ENCODE results near the gene CCDC170.

CCDC170 gene

DNA sequence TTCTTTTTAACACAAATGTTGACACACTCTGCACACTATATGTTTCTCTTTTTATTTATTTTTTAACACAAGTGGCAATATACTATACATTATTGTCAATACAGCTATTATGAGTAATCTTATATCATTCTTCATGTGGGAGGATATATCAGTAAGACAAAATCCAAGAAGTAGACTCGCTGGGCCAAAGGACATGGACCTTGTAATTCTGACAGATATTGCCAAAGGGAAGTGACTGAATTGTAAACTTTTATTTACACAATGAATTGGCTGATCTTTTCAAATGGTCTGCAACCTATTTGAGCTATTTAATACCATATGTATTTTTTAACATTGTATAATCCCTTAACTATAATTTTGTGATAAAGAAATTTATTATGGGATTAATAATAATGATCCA lies 56.0 kb downstream of the CCDC170 start:
- DNase-seq = no peak

DNA sequence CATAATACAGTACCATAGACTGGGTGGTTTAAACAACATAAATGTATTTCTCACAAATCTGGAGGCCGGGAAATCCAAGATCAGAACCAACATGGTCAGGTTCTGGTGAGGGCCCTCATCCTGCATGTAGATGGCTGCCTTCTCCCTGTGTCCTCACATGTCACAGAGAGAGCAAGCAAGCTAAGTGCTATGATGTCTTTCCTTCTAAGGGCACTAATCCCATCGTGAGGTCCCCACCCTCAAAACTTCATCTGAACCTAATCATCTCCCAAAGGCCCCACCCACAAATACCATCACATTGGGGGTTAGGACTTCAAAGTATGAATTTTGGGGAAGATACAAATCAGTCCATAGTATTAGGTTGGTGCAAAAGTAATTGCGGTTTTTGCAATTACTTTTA lies 56.8 kb downstream of the CCDC170 start:
- DNase-seq = no peak

DNA sequence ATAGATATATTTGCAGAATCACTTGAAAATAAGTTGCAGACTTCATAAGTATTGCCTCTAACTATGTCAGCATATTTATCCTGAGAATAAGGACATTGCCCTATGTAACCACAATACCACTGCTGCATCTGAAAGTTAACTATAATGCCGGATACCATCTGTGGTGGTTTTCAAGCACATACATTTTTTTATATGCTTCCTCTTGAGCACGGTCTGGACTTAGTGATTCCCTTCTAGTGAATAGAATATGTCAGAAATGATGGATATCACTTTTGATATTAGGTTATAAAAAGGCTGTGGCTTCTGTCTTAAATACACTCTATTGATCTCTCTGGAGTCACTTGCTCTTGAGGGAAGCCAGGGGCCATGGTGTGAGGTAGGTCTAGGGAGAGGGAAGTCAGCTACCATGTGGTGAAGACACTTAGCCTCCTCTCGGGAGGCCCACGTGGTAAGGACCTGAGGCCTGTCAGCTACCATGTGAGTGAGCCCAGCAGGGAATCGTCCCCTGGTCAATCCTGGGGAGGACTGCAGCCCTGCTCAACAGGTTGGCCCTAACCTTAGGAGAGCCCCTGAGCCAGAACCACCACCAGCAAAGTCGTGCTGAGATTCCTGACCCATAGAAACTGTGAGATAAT lies 57.5 kb downstream of the CCDC170 start:
- no peak for DNase-seq

DNA sequence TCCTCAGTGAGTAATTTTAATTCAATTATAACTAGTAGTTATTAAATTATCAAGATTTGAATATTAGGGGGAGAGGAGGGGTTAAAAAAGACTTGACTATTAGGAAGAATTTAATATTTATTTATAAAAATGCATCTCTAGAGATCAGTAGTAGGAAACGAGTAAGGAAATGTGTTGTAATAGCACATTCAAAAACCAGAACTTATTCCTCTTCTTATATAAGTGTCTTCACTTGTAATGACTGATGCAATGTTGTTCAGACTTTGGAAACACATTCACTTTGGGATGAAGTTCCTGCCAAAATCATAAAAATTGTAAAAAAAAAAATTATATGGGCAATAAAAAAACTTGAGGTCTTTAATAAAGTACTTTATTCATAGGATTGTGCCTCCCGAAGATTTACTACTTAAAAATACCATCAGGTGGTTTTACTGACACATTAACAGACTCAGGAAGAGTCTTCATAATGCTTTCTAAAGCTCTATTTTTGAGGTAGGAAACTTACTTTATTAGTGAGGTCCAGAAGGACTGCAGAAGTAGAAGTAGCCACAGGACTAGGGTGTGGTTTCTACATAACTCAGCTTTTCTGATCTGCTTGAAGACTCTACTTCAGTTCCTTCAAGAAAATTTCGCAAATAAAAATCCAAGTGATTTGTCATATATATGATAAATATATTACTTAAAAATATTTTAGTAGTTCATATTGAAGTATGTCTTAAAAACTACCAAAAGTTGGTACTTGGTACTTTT lies 59.8 kb downstream of the CCDC170 start:
- no peak for DNase-seq

DNA sequence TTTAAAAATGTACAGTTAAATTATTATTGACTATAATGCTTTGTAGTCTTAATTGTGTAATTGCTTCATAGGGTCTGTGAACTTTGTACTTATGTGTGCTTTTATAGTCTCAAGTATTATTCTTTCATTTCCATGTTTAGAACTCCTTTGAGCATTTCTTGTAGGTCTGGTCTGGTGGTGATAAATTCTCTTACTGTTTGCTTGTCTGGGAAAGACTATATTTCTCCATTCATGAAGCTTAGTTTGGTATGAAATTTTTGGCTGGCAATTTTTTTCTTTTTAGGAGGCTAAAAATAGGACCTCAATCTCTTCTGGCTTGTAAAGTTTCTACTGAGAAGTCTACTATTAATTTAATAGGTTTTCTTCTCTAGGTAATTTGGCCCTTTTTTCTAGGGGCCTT lies 67.4 kb downstream of the CCDC170 start:
- no peak for DNase-seq

DNA sequence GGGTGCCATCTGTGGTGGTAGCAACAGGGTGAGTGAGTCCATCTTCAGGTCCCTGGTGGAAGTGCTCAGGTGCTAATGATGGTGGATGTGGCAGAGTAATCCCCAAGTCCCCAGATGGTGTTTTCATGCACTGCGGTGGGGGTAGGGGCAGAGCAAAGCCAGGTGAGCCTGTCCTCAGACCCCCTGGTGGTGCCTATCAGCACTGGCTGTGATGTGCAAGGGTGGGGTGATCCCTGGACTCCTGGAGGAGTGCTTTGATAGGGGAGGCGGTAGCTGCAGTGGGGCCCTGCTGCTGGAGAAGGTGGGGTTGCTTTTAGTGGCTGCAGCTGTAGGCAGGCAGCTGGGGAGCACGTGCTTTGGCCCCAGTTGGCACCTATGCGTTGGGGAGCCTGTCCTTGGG lies 70.8 kb downstream of the CCDC170 start:
- DNase-seq = no peak

DNA sequence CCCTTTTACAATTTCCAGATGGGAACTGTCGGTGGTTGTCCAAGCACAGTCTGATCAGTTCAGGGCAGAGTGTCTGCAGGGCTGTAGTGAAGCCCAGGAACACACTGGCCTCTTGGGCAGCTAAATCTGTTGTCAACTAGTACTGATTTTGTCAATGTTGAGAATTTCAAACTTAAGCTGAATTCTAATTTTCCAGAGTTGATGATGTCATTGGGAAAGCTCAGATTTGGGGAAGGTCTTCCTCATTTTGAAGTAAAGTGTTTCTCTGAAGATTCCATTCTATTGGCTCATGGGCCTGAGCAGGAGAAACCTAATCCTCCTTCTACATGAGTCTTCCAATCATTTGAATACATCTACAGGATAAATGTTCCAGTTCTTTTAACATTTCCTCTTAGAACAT lies 72.1 kb downstream of the CCDC170 start:
- DNase-seq = no peak

DNA sequence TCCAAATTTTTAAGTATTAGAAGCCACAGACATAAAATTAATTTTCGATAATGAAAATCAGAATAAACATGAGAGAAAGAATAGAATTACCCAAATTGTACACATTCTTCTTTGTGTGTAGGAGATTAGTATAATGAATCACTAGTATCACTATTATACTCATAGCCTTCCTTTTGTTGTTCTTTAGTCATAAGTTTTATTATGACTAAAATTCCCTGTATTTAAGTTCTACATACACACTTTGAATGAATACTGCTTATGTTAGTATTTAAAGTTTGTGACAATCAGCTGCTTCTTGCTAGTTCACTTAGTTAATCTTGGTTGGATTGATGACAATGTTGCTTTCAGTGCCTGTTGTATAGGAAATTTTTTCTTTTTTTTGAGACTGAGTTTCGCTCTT lies 72.7 kb downstream of the CCDC170 start:
- DNase-seq = no peak

DNA sequence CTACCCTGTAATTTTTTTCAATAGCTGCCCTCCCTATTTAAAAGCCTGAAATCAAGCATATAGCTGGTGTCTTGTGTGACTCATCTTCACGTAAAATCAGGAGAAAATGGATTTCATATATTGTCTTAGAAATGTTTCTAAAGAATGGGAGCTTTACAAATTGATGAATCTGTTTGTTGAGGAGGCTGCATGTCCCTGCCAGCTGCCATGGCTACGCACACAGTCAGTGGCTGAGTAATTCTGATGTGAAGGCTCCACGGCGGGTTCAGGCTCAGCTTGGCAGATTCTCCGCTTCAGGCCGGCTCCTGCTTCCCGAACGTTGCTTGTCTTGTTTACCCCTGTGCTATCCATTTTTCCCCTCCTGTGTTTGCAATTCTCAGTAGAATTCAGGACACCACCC lies 82.8 kb downstream of the CCDC170 start:
- no peak for DNase-seq

DNA sequence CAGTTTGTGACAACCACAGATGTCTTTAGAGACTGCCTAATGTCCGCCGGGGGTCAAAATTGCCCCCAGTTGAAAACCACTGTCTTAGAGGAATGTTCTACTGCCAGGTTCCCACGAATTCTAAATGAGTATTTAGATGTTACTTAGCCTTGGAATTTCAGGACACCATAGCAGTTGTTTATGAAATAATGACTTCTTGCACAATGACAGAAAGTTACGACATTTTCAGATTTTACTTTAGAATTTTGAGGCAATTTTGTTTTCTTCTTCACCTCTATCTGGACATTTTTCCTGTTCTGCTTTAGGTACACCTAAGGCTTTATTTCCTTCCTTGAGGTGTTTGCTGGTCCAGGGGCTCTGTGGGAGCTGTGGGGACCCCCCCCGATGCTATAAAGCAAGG lies 83.4 kb downstream of the CCDC170 start:
- no peak for DNase-seq

DNA sequence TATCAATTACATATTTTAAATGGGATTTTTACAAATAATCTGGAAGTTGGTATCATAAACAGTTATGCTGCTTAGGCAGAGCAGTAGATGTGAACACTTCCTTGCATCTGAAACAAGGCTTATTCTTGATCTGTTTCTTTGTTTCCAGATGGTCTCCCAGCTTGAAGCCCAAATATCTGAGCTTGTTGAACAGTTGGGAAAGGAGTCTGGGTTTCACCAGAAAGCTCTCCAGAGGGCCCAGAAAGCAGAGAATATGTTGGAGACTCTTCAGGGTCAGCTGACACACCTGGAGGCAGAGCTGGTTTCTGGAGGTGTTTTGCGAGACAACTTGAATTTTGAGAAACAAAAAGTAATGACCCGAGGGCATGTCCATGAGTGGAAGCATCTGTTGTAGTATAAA lies 91.9 kb downstream of the CCDC170 start:
- DNase-seq = no peak

DNA sequence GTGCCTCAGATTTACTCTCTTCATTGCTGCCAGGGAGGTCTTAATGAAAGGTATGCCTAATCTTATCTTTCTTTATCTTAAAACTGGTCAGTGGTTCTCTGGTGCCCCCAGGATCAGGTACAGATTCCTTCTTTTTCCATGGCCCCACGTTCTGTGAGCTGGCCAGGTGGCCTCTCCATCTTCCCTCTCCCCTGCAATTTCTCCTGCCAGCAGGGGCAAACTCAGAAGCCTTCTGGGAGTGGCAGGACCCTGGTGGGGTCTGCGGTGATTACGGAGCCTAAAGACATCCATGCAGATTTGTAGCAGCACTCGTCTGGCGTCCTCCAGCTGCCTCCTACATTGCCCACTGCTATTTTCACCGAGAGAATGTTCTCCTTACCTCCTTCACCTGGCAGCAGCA lies 95.8 kb downstream of the CCDC170 start:
- no peak for DNase-seq

DNA sequence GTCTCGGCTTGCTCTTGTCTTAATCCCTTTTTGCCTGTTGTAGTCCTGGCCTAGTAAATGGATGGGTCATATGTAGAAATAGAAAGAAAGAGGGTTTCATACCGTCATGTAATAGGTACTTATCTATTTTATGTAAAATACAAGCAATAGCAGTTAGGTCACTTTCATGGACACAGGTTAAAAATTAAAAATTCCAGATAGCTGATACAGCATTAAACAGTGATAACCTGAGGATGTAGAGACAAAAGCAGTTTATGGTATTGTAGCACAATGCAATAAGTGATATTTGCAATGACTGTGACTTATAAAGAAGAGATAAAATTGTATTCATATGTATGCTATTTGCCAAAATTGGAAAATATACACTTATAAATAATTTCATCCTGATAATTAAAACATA lies 96.9 kb downstream of the CCDC170 start:
- no peak for DNase-seq

DNA sequence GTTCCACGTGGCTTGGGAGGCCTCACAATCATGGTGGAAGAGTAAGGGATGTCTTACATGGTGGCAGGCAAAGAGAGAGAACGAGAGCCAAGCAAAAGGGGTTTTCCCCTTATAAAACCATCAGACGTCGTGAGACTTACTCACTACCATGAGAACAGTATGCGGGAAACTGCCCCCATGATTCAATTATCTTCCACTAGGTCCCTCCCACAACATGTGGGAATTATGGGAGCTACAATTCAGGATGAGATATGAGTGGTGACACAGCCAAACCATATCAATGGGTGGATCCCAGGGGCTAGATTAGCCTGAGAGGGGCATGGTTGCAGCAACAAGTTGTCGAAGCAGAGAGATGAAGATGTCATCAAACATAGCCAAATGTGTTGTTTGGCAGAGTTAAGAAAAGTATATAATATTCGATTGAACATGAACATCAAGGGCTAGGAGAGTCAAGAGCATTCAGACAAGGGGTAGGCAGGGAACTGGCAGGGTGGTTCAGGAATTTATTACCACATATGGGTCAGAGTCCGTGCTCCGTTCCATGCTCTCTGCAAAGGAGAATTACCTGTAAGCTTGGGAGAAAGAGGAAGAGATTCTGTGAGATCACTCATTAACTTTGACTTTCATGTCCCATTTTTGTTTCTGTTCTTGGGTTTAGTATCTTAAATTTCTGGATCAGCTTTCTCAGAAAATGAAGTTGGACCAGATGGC lies 98.8 kb downstream of the CCDC170 start:
- DNase-seq = no peak

DNA sequence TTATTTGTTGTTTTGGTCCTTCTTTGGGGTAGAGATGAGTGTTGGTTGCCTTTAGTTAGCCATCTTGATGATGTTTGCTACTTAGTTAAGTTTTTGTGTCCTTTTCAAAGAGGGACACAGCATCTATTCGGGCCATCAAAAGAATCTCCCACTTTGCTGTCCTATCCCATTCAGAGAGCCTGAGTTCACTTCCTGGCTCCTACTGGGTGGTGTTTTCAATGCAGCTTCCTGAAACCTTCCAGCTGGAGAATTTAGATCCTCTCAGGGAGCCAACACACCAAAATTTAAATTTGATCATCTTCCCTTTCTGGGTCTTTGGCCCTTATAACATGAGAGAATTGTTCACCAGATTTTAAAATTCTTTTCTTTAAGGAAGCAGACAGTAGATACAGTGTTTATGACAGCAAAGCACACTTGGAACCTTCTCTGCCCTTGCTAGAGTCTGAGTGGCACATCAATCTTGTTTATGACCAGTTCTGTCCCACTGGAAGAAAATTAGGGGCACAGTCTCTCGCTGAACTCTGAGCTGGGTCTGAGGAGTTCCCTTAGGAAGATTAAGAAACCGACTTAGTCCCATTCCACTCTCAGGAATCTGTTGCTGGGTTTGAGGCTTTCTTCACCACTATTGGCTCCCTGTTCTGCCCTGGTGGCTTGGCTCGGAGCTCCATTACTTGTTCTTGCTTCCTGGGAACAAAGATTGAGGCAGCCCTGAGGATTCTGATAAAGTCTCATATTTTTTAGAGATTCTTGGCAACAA lies 115.5 kb downstream of the CCDC170 start:
- no peak for DNase-seq

DNA sequence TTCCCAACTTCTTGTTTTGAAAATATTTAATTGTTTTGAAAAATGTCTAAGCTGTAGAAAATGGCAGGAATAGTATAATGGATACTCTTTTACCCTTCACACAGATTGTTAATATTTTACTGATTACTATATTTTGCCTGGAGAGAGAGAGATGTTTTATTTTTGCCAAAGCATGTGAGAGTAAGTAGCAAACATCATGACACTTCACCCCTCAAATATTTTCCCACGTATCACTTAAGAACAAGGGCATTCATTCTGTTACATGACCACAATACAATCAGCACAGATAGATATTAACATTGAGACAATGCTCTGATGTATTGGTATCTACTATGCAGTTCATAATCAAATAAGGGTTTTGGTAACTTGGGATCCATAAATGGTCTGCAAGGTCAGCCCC lies 116.5 kb downstream of the CCDC170 start:
- DNase-seq = no peak

DNA sequence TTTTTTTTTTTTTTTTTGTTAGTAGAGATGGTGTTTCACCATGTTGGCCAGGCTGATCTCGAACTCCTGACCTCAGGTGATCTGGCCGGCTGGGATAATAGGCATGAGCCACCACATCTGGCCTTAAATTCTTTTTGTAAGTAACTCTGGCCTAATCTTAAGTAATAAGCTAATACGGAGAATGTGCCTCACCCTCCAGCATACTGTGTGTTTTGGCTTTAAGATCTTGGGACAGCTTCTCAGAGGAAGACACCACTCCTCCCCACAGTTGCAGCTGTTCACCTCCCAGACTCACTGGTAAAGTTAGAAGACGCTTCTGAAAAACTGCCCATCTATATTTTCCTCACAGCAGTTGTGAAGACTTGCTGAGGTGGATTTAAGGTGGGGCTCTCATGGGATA lies 120.8 kb downstream of the CCDC170 start:
- DNase-seq = no peak

DNA sequence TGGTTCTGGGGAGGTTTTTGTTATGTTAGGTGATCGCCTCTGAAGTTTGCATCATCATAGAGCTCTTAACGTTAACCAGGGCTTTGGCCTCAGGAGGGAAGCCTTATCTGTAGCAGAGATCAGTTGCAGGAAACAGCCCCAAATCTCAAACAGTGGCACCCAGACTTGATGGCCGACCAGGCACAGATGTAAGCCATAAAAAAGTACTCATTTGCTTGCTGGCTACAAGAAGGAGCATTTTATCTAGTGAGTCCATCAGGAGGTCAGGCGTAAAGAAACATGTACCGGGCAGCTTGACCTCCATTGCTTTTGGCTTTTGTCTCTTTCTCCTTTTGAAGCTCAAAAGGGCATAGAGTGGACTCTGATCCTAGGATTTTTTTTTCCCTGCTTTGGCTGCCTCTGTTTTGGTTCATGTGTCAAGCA lies 122.3 kb downstream of the CCDC170 start:
- no peak for DNase-seq

DNA sequence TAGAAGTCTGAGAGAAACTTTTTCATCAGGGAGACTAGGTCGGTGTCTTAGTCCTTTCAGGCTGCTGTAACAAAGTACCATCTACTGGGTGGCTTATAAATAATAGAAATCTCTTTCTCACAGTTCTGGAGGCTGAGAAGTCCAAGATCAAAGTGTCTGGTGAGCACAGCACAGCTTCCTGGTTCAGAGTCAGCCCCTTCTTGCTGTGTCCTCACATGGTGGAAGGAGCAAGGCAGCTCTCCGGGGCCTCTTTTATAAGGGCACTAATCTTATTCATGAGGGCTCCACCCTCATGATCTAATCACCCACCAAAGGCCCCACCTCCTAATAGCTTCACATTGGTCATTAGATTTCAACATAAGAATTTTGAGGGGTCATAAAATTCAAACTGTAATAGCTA lies 122.8 kb downstream of the CCDC170 start:
- DNase-seq = no peak

DNA sequence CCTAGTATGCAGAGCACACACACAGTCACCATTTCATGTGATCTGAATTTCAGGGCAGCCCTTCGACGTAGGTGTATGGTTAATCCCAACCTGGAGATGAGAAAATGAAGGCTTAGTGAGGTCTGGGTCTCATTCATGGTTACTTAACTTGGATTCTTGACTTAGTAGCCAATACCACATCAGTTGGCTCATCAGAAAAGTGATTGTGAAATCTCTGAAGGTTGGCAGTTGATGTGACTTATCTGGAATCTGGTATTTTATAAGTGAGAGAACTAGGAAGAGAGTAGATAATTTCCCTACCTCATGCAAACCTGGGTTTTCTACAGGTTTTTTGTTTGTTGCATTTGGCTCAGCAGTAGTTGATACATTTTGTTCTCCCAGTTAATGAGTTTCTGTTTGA lies 123.7 kb downstream of the CCDC170 start:
- DNase-seq = no peak

DNA sequence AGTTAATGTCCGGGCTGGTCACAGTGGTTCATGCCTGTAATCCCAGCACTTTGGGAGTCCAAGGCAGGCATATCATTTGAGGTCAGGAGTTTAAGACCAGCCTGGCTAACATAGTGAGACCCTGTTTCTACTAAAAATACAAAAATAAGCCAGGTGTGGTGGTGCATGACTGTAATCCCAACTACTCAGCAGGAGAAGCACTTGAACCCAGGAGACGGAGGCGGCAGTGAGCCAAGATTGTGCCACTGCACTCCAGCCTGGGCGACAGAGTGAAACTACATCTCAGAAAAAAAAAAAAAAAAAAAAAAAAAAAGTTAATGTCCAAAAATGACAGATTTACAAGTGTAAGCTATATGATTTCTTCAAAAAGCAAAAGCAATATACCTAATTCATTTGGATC lies 124.9 kb downstream of the CCDC170 start:
- peak; percentile 3 for DNase-seq

DNA sequence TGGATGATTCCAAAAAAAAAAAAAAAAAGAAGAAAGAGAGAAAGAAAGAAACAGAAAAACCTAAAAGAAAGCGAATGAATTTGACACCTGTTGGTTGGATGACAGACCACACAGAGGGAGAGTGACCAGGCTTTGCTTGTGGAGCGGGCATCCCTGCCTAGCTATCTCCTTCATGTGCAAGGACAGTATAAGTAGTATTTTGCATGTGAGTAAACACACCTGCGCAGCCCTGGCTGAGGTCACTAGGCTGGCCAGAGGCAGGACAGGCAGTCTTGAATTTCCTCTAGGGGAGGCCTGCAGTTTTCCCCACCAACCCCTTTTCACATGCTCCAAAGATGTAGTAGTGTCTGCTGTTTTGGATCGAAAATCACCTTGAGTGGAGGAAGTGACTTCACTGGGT lies 126.4 kb downstream of the CCDC170 start:
- DNase-seq = no peak

DNA sequence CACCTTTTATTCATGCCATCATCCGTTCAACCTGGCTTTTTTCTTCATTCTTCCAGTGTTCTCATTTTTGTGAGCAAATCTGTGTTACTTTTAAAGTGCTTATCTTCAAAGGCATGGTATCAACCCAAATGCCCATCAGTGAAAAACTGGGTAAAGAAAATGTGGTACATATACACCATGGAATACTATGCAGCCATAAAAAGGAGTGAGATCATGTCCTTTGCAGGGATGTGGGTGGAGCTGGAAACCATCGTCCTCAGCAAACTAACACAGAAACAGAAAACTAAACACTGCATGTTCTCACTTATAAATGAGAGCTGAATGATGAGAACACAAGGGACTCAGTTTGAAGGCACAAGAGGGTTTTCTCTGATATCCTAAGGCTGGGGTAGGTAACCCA lies 130.3 kb downstream of the CCDC170 start:
- no peak for DNase-seq

DNA sequence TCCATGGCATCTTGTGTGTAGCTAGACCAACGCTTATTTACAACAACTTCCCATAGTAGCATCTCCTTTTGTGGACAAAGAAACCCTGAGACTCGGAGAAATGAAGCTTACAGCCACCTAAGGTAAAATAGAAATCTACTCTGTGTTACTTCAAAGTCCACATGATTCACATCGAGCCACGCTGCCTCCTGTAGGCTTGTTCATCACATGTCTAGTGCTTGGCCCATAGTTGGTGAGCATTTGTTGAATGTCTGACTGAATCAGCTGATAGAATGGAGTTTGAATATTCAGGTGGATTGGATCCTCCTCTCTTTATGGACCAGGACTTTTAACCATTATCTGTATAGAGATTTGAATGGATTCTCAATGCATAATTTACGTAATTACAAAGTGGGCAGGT lies 130.7 kb downstream of the CCDC170 start:
- DNase-seq = no peak

Data from DMS79 treated with DMSO at 0.1 percent for 48 hours (cell line).